ENCODE measurements around the gene CPT2. TPM values are rescaled to one million over a fixed set of nuclear protein-coding genes. Genes with fewer than 3 reads are reported as not detected.

Gene CPT2
- total RNA-seq, 1 experiment from 2014 or later: 35.7 TPM

GRCh38 chr1:53237638-53238037 is 41.0 kb downstream of the CPT2 start:
- 0 out of 2 replicates have a peak overlapping the region, but pooled peaks have one; percentile 71 for H3K27ac ChIP-seq
- intact Hi-C loops (cut with micrococcal nuclease; ENCODE audit: unreplicated experiment): loop anchor here (2.0 to 5.0 kb wide), 2 partner anchors 17 to 535 kb away; partner anchors contain the start of gene CZIB
- peak overlapping the region; percentile 90 for H2AFZ ChIP-seq

GRCh38 chr1:53238197-53239155 is 41.9 kb downstream of the CPT2 start, which contains the start of gene MAGOH:
TSS of gene MAGOH (minus strand) at chr1:53238518. CDS start at chr1:53238448, 70 bp downstream.
- ChIA-PET CTCF (no interaction called here), POLR2A (ENCODE audit: unreplicated experiment) (interaction anchor here (0.6 to 0.7 kb wide), 2 partner anchors 190 to 395 kb away, joined by 3 read pairs; no protein-coding TSS in a partner anchor)
- Histone ChIP-seq H3F3A (ENCODE audit: insufficient read depth, low read depth) (peaks cover 46% of the 10 kb centered on the region), H3K4me3 (peak within 1 kb of the TSS; percentile 76), H3K9me2 (ENCODE audit: insufficient read depth) (no peaks in the 10 kb centered on the region), H3K27ac (peak within 1 kb of the TSS; percentile 71), H4K20me1 (ENCODE audit: insufficient read depth) (no peaks in the 10 kb centered on the region), H3K4me1 (replicated peaks; ENCODE audit: insufficient read depth) (peaks cover 27% of the 10 kb centered on the region), H3K36me3 (ENCODE audit: low read depth) (0 out of 2 replicates have a peak, but pooled peaks cover 13% of the 10 kb centered on the region), H3K4me2 (peak within 1 kb of the TSS; percentile 91), H2AFZ (peak within 1 kb of the TSS; percentile 90), H3K79me2 (ENCODE audit: low read depth) (peaks cover 39% of the 10 kb centered on the region), H3K27me3 (ENCODE audit: insufficient read depth, low read depth) (no peaks in the 10 kb centered on the region), H3K9me3 (ENCODE audit: insufficient read depth, low read depth) (no peaks in the 10 kb centered on the region)
- intact Hi-C loops (cut with micrococcal nuclease; ENCODE audit: unreplicated experiment): loop anchor here (2.0 to 5.0 kb wide), 2 partner anchors 18 to 536 kb away; partner anchors contain the start of gene CZIB
- peak; percentile 92 to 94 for DNase-seq
- TF ChIP-seq CTCF (conservative IDR thresholded peaks at IDR 0.05) (no peak), EZH2 (IDR thresholded peaks at IDR 0.05; ENCODE audit: low read depth) (no peak)
- TSS peak; percentile 95 for BruUV-seq (replicated peaks)

More at GRCh38 chr1:53237638-53238037, 41.0 kb downstream of the CPT2 start:
- H3F3A ChIP-seq (ENCODE audit: insufficient read depth, low read depth): peaks cover 39% of the 10 kb centered on the region
- ChIA-PET CTCF (interaction anchor here (0.5 kb wide), 1 partner anchor 499 kb away, joined by 3 read pairs; no protein-coding TSS in a partner anchor), POLR2A (ENCODE audit: unreplicated experiment) (no interaction called here)
- no peaks in the 10 kb centered on the region for H3K9me3 ChIP-seq (ENCODE audit: insufficient read depth, low read depth)
- H3K4me3 ChIP-seq: peak overlapping the region; percentile 76
- no peaks in the 10 kb centered on the region for H3K27me3 ChIP-seq (ENCODE audit: insufficient read depth, low read depth)
- H3K36me3 ChIP-seq (ENCODE audit: low read depth): peaks cover 16% of the 10 kb centered on the region
- peaks cover 27% of the 10 kb centered on the region for H3K4me1 ChIP-seq (replicated peaks; ENCODE audit: insufficient read depth)
- peak overlapping the region; percentile 91 for H3K4me2 ChIP-seq
- no peak for TF ChIP-seq CTCF (conservative IDR thresholded peaks at IDR 0.05)
- no peak for TF ChIP-seq EZH2 (IDR thresholded peaks at IDR 0.05; ENCODE audit: low read depth)
- H3K9me2 ChIP-seq (ENCODE audit: insufficient read depth): no peaks in the 10 kb centered on the region
- H3K79me2 ChIP-seq (ENCODE audit: low read depth): peaks cover 39% of the 10 kb centered on the region
- no peak for DNase-seq
- TSS peak; percentile 43 for BruUV-seq (replicated peaks)
- H4K20me1 ChIP-seq (ENCODE audit: insufficient read depth): no peaks in the 10 kb centered on the region

- no peaks in the 10 kb centered on the region for H4K20me1 ChIP-seq (ENCODE audit: insufficient read depth)
- peaks cover 20% of the 10 kb centered on the region for H3K79me2 ChIP-seq (ENCODE audit: low read depth)
- intact Hi-C loops (cut with micrococcal nuclease; ENCODE audit: unreplicated experiment): no loop called here
- no peaks in the 10 kb centered on the region for H3K9me3 ChIP-seq (ENCODE audit: insufficient read depth, low read depth)
- ChIA-PET CTCF (no interaction called here), POLR2A (ENCODE audit: unreplicated experiment) (interaction anchor here (0.7 kb wide), 1 partner anchor 14 kb away, joined by 3 read pairs; no protein-coding TSS in a partner anchor)
- peaks cover 27% of the 10 kb centered on the region for H3K4me1 ChIP-seq (replicated peaks; ENCODE audit: insufficient read depth)
- peaks cover 3% of the 10 kb centered on the region; the same call in 1 of the 2 replicates for H3K36me3 ChIP-seq (ENCODE audit: low read depth)
- TF ChIP-seq CTCF (conservative IDR thresholded peaks at IDR 0.05) (no peak), EZH2 (IDR thresholded peaks at IDR 0.05; ENCODE audit: low read depth) (no peak)
- no peak for DNase-seq
- H3K4me3 ChIP-seq: no peak overlapping the region
- no peaks in the 10 kb centered on the region for H3K27me3 ChIP-seq (ENCODE audit: insufficient read depth, low read depth)
- H3K4me2 ChIP-seq: no peak overlapping the region
- peaks cover 63% of the 10 kb centered on the region for H3F3A ChIP-seq (ENCODE audit: insufficient read depth, low read depth)
- H2AFZ ChIP-seq: no peak overlapping the region
- H3K27ac ChIP-seq: no peak overlapping the region
- BruUV-seq (replicated peaks): no TSS peak
- no peaks in the 10 kb centered on the region for H3K9me2 ChIP-seq (ENCODE audit: insufficient read depth)
These were observed 45.2 kb downstream of the CPT2 start for GRCh38 chr1:53241828-53242227.

Measured in PC-9 (cell line).